ENCODE results near the gene TMEM215. TPM values are rescaled to one million over a fixed set of nuclear protein-coding genes. Genes with fewer than 3 reads are reported as not detected.
"Not testable (repeated sequence)": the region's sequence is repeated elsewhere in the genome, so short reads cannot be mapped to it uniquely, and the experiment has no call there.

Gene TMEM215
- total and polyA plus RNA-seq, 9 donors = 0.05 to 0.69 (median 0.30) TPM; not detected in 3

DNA sequence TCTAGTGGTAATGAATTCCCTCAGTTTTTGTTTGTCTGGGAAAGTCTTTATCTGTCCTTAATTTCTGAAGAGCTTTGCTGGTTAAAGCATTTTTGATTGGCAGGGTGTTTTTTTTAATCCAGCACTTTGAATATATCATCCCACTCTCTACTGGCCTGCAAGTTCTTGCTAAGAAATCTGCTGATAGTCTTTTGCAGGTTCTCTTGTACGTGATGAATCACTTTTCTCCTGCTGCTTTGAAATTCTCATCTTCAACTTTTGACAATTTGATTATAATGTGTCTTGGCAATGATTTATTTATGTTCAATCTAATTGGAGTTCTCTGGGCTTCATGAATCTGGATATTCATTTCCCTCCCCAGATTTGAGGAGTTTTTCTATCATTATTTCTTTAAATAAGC lies 8.1 kb upstream of the TMEM215 start:
- Histone ChIP-seq H3K4me1 (ENCODE audit: insufficient read depth) (no peaks in the 10 kb centered on the region), H3K4me3 (no peak overlapping the region), H3K27ac (no peak overlapping the region), H3K9me3 (no peaks in the 10 kb centered on the region), H3K36me3 (no peaks in the 10 kb centered on the region), H3K27me3 (no peaks in the 10 kb centered on the region)
- intact Hi-C loops (cut with DNase I) = no loop called here
- 63 to 75% (median 74%) methylated on average over 1 of the region's 1 CpG for WGBS, 3 donors
- DNase-seq = no peak
- TF ChIP-seq, protein P1, sequence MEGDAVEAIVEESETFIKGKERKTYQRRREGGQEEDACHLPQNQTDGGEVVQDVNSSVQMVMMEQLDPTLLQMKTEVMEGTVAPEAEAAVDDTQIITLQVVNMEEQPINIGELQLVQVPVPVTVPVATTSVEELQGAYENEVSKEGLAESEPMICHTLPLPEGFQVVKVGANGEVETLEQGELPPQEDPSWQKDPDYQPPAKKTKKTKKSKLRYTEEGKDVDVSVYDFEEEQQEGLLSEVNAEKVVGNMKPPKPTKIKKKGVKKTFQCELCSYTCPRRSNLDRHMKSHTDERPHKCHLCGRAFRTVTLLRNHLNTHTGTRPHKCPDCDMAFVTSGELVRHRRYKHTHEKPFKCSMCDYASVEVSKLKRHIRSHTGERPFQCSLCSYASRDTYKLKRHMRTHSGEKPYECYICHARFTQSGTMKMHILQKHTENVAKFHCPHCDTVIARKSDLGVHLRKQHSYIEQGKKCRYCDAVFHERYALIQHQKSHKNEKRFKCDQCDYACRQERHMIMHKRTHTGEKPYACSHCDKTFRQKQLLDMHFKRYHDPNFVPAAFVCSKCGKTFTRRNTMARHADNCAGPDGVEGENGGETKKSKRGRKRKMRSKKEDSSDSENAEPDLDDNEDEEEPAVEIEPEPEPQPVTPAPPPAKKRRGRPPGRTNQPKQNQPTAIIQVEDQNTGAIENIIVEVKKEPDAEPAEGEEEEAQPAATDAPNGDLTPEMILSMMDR (IDR thresholded peaks at IDR 0.05) = no peak
- TF ChIP-seq EP300 (IDR thresholded peaks at IDR 0.05) (no peak), POLR2A (IDR thresholded peaks at IDR 0.05) (no peak)

- no peaks in the 10 kb centered on the region for H3K27me3 ChIP-seq
- no peaks in the 10 kb centered on the region for H3K36me3 ChIP-seq
Measured at GRCh38 chr9:32776201-32776600, 7.1 kb upstream of the TMEM215 start.

GRCh38 chr9:32782476-32783167 lies 718 bp upstream of the TMEM215 start:
- H3K4me3 ChIP-seq = no peak overlapping the region
- no peak for TF ChIP-seq EP300 (IDR thresholded peaks at IDR 0.05)
- TF ChIP-seq, protein P1 (IDR thresholded peaks at IDR 0.05) = no peak
- no peak for TF ChIP-seq POLR2A (IDR thresholded peaks at IDR 0.05)
- H3K27ac ChIP-seq = no peak overlapping the region
- H3K36me3 ChIP-seq = no peaks in the 10 kb centered on the region
- intact Hi-C loops (cut with DNase I) = no loop called here
- no peak for DNase-seq
- H3K9me3 ChIP-seq = no peaks in the 10 kb centered on the region
- 17 to 21% (median 18%) methylated on average over 30 to 45 of the region's 45 CpGs for WGBS, 3 donors
- H3K27me3 ChIP-seq = no peaks in the 10 kb centered on the region
- peaks cover 2% of the 10 kb centered on the region for H3K4me1 ChIP-seq (ENCODE audit: insufficient read depth)

More at GRCh38 chr9:32776201-32776600, 7.1 kb upstream of the TMEM215 start:
- intact Hi-C loops (cut with DNase I) = no loop called here
- Histone ChIP-seq H3K27ac (no peak overlapping the region), H3K4me3 (no peak overlapping the region), H3K4me1 (ENCODE audit: insufficient read depth) (no peaks in the 10 kb centered on the region), H3K9me3 (no peaks in the 10 kb centered on the region)
- 76 to 83% (median 78%) methylated on average over 3 of the region's 3 CpGs for WGBS, 3 donors
- TF ChIP-seq EP300 (IDR thresholded peaks at IDR 0.05) = no peak
- TF ChIP-seq POLR2A (IDR thresholded peaks at IDR 0.05) = no peak
- TF ChIP-seq, protein P1 (IDR thresholded peaks at IDR 0.05) = no peak
- DNase-seq = no peak

- Histone ChIP-seq H3K4me3 (no peak overlapping the region), H3K27me3 (no peaks in the 10 kb centered on the region), H3K27ac (no peak overlapping the region), H3K9me3 (no peaks in the 10 kb centered on the region), H3K4me1 (ENCODE audit: insufficient read depth) (peaks cover under 1% of the 10 kb centered on the region), H3K36me3 (no peaks in the 10 kb centered on the region)
- TF ChIP-seq, protein P1 (IDR thresholded peaks at IDR 0.05) = no peak
- no peak for TF ChIP-seq POLR2A (IDR thresholded peaks at IDR 0.05)
- TF ChIP-seq EP300 (IDR thresholded peaks at IDR 0.05) = no peak
- WGBS, 3 donors = 6 to 17% (median 13%) methylated on average over 2 of the region's 2 CpGs
- DNase-seq = no peak
- intact Hi-C loops (cut with DNase I) = no loop called here
Measured at GRCh38 chr9:32787816-32788215, 4.5 kb downstream of the TMEM215 start.

- not testable (repeated sequence) for H3K9me3 ChIP-seq; H3K4me3 ChIP-seq; H3K27me3 ChIP-seq; DNase-seq; H3K4me1 ChIP-seq (ENCODE audit: insufficient read depth); H3K36me3 ChIP-seq; H3K27ac ChIP-seq
- intact Hi-C loops (cut with DNase I) = loop anchor here in 1 of 4 donors (10.0 kb wide), 1 partner anchor 59 kb away; no protein-coding TSS in a partner anchor
- 69 to 76% (median 72%) methylated on average over 3 of the region's 3 CpGs for WGBS, 3 donors
Measured at GRCh38 chr9:32796015-32796414, 12.7 kb downstream of the TMEM215 start.
